GM12872 (cell line): ENCODE measurements around the gene METTL1.

Experiments
- TF ChIP-seq, protein P1 (sequence below): IDR thresholded peaks from 3 replicates; pipeline ENCODE4 v1.5.1; 2011; ENCODE audit warnings: low read depth, mild to moderate bottlenecking, low read length, moderate library complexity; ENCODE audit not compliant: insufficient read depth

Gene METTL1

GRCh38 chr12:57803319-57803893 is 31.5 kb upstream of the METTL1 start:
- TF ChIP-seq, protein P1, sequence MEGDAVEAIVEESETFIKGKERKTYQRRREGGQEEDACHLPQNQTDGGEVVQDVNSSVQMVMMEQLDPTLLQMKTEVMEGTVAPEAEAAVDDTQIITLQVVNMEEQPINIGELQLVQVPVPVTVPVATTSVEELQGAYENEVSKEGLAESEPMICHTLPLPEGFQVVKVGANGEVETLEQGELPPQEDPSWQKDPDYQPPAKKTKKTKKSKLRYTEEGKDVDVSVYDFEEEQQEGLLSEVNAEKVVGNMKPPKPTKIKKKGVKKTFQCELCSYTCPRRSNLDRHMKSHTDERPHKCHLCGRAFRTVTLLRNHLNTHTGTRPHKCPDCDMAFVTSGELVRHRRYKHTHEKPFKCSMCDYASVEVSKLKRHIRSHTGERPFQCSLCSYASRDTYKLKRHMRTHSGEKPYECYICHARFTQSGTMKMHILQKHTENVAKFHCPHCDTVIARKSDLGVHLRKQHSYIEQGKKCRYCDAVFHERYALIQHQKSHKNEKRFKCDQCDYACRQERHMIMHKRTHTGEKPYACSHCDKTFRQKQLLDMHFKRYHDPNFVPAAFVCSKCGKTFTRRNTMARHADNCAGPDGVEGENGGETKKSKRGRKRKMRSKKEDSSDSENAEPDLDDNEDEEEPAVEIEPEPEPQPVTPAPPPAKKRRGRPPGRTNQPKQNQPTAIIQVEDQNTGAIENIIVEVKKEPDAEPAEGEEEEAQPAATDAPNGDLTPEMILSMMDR, result peak; percentile 78

DNA sequence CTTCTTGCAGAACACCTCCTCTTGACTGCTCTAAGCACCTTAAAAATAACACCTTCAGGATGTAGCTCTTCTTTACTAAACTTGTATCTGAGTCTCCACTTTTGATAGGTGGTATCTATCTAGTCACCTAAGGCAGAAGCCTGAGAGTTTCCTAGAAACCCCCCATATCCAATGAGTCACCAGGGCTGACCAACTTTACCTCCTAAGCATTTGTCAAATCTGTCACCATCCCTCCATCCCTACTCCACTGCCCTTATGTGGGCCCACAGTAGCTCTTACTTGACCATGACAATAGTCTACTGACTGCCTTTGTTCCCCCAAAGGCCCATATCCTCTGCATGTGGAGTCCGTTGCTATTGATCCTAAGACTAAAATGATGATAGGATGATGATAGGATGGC is 30.7 kb upstream of the METTL1 start:
- TF ChIP-seq, protein P1, result no peak

- TF ChIP-seq, protein P1, result no peak
Observed at GRCh38 chr12:57800965-57801364, 29.1 kb upstream of the METTL1 start.

- TF ChIP-seq, protein P1, result no peak
Observed at GRCh38 chr12:57797933-57798332, 26.0 kb upstream of the METTL1 start.

DNA sequence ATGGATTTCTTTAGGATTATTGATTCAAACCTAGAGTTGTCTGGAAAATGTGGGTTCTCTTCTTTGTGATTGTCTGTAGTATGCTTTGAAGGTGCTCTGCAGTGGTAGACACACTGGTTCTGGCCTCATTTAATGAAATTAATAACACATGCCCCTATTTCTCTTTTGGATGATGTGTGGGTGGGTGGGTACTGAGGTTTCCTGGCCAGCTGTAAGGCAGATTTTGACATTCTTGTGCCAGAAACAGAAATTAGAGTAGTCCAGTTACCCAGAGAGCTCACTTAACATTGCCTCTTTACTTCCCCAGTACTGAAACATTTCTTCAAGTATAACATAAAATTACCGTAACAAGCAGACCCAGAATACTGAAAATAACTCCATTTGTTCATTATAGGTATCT is 25.1 kb upstream of the METTL1 start:
- TF ChIP-seq, protein P1, result no peak

DNA sequence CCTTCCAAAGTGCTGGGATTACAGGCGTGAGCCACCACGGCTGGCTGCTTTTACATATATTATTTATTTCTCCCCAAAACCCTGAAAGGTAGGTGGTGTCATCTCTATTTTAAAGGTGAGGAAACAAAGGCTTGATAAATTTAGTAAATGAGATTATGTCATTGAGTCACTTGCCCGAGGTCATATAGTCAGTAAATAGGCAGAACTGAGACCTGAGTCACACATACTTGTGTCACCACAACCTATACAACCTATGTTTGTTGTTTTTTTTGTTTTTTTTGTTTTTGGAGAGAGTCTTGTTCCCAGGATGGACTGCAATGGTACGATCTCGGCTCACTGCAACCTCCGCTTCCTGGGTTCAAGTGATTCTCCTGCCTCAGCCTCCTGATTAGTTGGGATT is 23.4 kb upstream of the METTL1 start:
- TF ChIP-seq, protein P1, result no peak

DNA sequence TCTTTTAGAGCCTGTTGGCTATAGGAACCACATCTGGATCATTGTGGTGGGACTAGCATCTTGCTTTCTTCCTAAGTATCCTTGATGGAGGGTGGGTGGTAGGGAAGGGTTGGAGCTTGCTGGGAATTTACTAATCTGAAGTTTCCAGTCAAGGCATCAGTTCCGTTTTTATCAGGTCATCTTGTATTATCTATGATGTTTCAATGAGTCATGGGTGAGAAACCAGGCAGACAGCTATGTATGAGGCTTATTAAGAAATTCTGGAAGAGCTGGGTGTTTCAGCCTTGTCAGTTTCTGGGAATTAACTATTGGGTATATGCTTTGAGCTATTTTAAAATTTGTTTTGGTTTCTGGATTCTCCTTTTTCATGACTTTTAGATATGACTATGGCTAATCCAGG is 22.0 kb upstream of the METTL1 start:
- TF ChIP-seq, protein P1, result no peak
